ENCODE results near the gene PSTK. TPM values are rescaled to one million over a fixed set of nuclear protein-coding genes. Genes with fewer than 3 reads are reported as not detected.

PSTK gene
- total and polyA plus RNA-seq, 10 donors: 1.2 to 4.9 (median 2.7) TPM

GRCh38 chr10:122988501-122988900 lies 8.3 kb downstream of the PSTK start:
- TF ChIP-seq POLR2A (IDR thresholded peaks at IDR 0.05) (no peak), POLR2AphosphoS5 (IDR thresholded peaks at IDR 0.05) (no peak), CTCF (IDR thresholded peaks at IDR 0.05 in 8 of 11, conservative IDR thresholded peaks at IDR 0.05 in 3 of 11) (no peak)
- Histone ChIP-seq H3K4me3 (no peak overlapping the region), H3K9me3 (no peaks in the 10 kb centered on the region), H3K36me3 (peaks cover 0 to 71% (median 11%) of the 10 kb centered on the region in 6 donors), H3K4me1 (no peaks in the 10 kb centered on the region), H3K27ac (no peak overlapping the region), H3K27me3 (replicated peaks in 1 of 7) (no peaks in the 10 kb centered on the region)
- 69 to 93% (median 90%) methylated on average over 2 of the region's 2 CpGs for WGBS, 5 donors
- intact Hi-C loops (cut with DNase I; ENCODE audit: low total_unique reads): no loop called here
- DNase-seq: no peak

DNA sequence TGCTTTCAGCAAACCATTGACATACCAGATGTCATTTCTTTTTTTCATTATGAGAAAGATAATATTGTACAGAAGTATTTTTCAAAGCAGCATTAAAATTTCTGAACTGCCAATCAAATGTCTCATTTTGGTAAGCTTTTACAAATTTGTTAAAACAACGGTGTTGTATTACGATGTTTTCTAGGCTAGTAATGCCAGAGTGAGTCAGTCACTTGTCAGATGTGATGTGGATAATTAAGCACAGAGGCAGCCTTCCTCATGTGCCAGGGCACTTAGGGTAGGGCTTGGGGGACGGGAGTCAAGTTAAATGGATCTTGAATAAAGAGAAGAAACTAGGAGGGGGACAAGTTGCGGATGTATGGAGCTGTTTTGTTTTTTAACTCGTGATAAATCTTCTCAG lies 10.1 kb downstream of the PSTK start:
- H3K4me1 ChIP-seq: no peaks in the 10 kb centered on the region
- 64 to 87% (median 77%) methylated on average over 5 of the region's 5 CpGs for WGBS, 5 donors
- peaks cover 3 to 72% (median 27%) of the 10 kb centered on the region in 6 donors for H3K36me3 ChIP-seq
- TF ChIP-seq POLR2A (IDR thresholded peaks at IDR 0.05): no peak
- TF ChIP-seq CTCF (IDR thresholded peaks at IDR 0.05 in 8 of 11, conservative IDR thresholded peaks at IDR 0.05 in 3 of 11): no peak
- no peak for TF ChIP-seq POLR2AphosphoS5 (IDR thresholded peaks at IDR 0.05)
- H3K9me3 ChIP-seq: no peaks in the 10 kb centered on the region
- no peak overlapping the region for H3K27ac ChIP-seq
- no peaks in the 10 kb centered on the region for H3K27me3 ChIP-seq (replicated peaks in 1 of 7)
- no peak for DNase-seq
- intact Hi-C loops (cut with DNase I; ENCODE audit: low total_unique reads): no loop called here
- H3K4me3 ChIP-seq: no peak overlapping the region

- Histone ChIP-seq H3K27me3 (replicated peaks in 1 of 7) (no peaks in the 10 kb centered on the region), H3K4me1 (no peaks in the 10 kb centered on the region), H3K27ac (no peak overlapping the region), H3K36me3 (peaks cover 3 to 77% (median 42%) of the 10 kb centered on the region in 6 donors), H3K4me3 (no peak overlapping the region), H3K9me3 (no peaks in the 10 kb centered on the region)
- 88 to 98% (median 90%) methylated on average over 1 of the region's 1 CpG for WGBS, 5 donors
- DNase-seq: no peak
- TF ChIP-seq POLR2AphosphoS5 (IDR thresholded peaks at IDR 0.05) (no peak), POLR2A (IDR thresholded peaks at IDR 0.05) (no peak), CTCF (IDR thresholded peaks at IDR 0.05 in 8 of 11, conservative IDR thresholded peaks at IDR 0.05 in 3 of 11) (no peak)
- intact Hi-C loops (cut with DNase I; ENCODE audit: low total_unique reads): no loop called here
These were observed 11.9 kb downstream of the PSTK start for GRCh38 chr10:122992031-122992585.

DNA sequence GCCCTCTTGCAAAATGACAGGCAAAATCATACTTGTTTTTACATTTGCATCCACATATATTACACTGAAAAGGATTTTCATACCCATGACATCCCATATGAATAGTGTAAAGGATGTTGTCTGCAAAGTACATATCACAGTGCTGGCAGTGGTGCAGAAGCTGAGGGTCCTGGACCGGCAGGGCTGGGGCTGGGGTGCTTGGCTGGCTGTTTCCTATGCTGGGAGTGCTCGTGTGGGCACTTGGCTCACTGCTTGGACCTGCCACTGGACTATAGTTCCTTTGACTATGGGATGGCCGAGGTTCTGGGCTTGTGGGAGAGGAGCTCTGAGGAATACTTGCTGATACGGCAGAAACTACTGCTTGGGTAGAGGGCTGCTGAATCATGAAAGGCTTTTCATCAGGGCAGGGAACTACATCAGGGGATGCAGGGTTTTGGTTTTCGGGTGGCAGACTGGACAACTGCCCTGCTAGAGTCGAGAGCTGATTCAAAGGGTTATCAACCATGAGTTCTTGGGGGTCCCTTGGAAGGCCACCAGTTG lies 13.7 kb downstream of the PSTK start:
- intact Hi-C loops (cut with DNase I; ENCODE audit: low total_unique reads): no loop called here
- Histone ChIP-seq H3K4me3 (no peak overlapping the region), H3K4me1 (peaks cover 0 to 5% (median 0%) of the 10 kb centered on the region in 6 donors), H3K36me3 (peaks cover 3 to 85% (median 50%) of the 10 kb centered on the region in 6 donors), H3K27ac (no peak overlapping the region), H3K27me3 (replicated peaks in 1 of 7) (no peaks in the 10 kb centered on the region), H3K9me3 (no peaks in the 10 kb centered on the region)
- 92 to 98% (median 97%) methylated on average over 6 of the region's 6 CpGs for WGBS, 5 donors
- no peak for TF ChIP-seq POLR2A (IDR thresholded peaks at IDR 0.05)
- peak in 2 of 3 donors; percentile 15 to 53 for TF ChIP-seq POLR2AphosphoS5 (IDR thresholded peaks at IDR 0.05)
- no peak for TF ChIP-seq CTCF (IDR thresholded peaks at IDR 0.05 in 8 of 11, conservative IDR thresholded peaks at IDR 0.05 in 3 of 11)
- no peak for DNase-seq
